SH-SY5Y (cell line): ENCODE results near the gene SMOC1.

Experiments used
- GATA2 ChIP-seq: IDR thresholded peaks from 2 replicates; pipeline ENCODE4 v1.6.1; 2011; ENCODE audit warnings: mild to moderate bottlenecking, low read depth, low read length
- GATA3 ChIP-seq: IDR thresholded peaks from 2 replicates; pipeline ENCODE4 v1.6.1; 2011; ENCODE audit warnings: low read depth, mild to moderate bottlenecking, low read length, moderate library complexity

DNA sequence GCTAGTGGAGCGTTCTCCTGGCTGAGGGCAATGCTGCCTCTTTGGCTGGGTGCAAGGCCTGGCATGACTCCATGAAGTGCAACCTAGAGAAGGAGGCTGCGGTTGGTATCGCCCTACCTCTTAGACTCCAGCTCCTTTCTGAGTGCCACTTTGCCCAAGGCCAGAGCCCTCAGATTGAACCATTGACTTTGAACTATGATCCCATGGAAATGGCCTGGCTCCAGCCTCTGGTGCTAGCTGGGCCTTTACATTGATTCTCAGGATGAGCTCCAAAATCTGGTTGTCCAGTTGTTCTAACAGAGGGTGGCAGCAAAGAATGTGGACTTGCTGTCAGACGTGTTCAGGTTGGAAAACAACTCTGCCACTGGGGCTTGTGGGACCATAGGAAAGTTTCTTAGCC is 16.1 kb upstream of the SMOC1 start:
- no peak for TF ChIP-seq GATA2
- no peak for TF ChIP-seq GATA3
